NCI-H187 treated with DMSO at 0.1 percent for 48 hours (cell line): ENCODE measurements around the gene ADAMTS3.
A peak's percentile ranks its signal among the peaks of the same experiment; 100 is the strongest.
"Not testable (repeated sequence)": the region's sequence is repeated elsewhere in the genome, so short reads cannot be mapped to it uniquely, and the experiment has no call there.

Experiments
- DNase-seq: peaks from one replicate; lab custom pipeline; 2025; lab: John Stamatoyannopoulos, UW

The ADAMTS3 gene

GRCh38 chr4:72468904-72469502, 100.0 kb downstream of the ADAMTS3 start:
- no peak for DNase-seq

DNA sequence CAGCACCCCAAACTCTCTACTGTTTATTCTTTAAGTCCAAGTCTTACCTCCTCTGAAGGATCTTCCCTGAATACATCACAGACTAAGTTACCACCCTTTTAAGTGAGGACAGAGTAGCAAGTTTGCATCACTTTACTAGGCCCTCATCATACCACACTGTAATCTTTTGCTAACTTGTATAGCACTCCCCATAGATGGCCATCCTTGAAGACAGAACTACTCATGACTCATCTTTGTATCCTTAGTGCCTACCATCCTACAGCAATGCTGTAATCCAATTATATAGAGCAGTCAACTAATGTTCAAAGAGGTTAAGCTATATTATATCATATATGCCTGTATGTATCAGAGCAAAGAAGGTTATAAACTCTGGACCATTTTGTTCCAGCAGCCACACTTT, 101.4 kb downstream of the ADAMTS3 start:
- DNase-seq, result no peak

- no peak for DNase-seq
Measured at GRCh38 chr4:72463724-72464123, 105.3 kb downstream of the ADAMTS3 start.

- no peak for DNase-seq
Measured at GRCh38 chr4:72457158-72457557, 111.9 kb downstream of the ADAMTS3 start.

DNA sequence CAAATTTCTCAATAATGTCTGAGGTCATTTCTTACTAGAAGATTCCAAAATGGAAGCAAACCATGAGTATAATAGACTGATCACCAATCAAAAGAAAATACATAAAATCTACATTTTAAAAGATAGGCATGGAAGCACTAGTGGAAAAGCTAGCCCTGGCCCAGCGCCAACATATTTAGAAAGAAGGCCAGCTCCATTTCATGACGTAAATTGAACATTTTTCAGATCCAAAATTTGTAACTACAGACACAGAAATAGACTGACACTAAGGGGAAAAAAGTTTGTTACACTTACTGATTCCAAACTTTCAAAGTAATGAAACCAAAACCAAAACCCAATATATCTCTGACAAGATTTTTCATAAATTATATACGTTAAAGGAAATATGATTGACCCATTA, 117.7 kb downstream of the ADAMTS3 start:
- DNase-seq, result no peak

DNA sequence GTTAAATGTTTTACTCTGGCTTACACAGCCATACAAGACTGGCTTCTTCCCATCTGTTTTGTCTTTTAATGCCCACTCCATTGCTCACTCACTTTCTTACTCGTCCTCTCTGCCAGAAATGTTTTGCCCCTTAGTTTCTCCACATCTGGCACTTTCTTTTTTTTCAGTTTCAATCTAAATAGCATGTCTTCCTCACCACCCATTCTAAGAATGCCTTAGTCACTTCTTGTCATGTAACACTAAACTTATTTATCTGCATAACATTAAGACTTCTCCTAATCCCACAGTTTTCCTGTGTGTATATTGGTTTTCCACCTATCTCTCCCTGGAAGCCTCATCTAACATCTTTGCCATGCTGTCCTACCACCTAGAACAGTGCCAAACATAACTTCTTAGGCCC, 119.3 kb downstream of the ADAMTS3 start:
- no peak for DNase-seq

- no peak for DNase-seq
Measured at GRCh38 chr4:72448231-72448630, 120.8 kb downstream of the ADAMTS3 start.

DNA sequence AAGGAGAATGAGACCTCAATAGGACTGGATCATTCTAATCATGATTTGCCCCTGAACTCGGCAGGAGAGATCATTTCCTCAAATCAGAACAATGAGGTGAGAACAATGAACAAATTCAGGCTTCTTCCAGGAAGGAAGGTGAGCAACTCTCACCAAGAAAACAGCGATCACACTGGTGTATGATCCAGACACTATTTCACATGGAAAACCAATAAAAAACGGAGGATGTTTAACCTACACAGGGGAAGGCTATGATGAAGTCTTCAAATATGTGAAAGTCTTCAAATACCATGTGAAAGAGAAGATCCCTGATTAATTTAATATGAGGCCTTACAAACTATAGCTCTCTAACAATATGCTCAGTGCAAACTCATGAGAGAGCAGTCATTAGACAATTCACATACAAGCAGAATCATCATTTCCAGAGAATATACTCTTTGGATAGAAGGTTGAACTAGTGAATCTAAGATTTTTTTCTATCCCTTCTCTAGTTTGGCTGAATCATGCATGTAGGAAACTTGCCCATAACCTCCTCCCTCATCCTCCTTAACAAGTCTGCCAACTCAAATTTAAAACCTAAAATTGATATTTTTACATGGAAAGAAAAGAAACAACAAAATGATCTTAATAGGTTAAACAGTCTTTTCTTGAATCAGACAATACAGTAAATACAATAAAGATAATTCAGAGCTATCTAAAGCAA, 122.5 kb downstream of the ADAMTS3 start:
- DNase-seq, result no peak

DNA sequence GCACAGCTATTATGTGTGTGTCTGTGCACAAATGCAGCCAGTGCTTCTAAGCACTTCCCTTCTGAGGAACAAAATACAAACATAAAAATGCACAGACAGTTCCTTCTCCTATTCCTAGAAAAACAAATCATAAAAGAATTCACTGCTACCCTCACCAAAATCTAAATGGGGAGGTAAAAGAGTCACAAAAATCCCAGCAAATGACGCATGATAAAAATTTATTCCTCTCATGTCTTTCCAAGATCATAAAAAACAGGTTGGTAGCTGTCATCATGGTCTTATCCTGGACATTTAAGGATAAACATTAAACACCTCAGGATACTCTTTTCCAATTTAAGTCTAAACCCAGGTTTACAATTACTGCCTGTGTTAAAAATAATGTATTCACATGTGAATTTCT, 124.9 kb downstream of the ADAMTS3 start:
- no peak for DNase-seq

- no peak for DNase-seq
Measured at GRCh38 chr4:72442715-72443114, 126.3 kb downstream of the ADAMTS3 start.

- no peak for DNase-seq
Measured at GRCh38 chr4:72442147-72442546, 126.9 kb downstream of the ADAMTS3 start.

GRCh38 chr4:72440386-72440785, 128.6 kb downstream of the ADAMTS3 start:
- DNase-seq, result no peak

DNA sequence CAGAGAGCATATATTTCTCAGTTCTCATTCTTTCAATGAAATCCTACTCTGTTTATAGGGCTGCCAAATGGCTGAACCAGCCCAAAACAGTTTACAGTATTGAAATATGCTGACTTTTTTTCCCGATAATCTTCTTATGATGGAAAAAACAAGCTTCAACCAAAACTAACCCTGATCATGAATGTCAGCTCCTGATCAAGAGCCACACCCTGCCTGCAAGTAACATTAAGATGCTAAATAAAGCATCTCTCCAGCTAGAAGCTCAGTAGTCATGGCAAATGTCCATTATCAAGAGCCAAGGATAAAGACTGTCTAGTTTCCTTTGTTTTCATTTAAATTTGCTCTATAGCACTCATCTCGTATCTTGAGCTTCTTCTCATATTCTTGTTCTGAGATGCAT, 136.0 kb downstream of the ADAMTS3 start:
- no peak for DNase-seq

- DNase-seq, result no peak
Measured at GRCh38 chr4:72432282-72432681, 136.7 kb downstream of the ADAMTS3 start.

DNA sequence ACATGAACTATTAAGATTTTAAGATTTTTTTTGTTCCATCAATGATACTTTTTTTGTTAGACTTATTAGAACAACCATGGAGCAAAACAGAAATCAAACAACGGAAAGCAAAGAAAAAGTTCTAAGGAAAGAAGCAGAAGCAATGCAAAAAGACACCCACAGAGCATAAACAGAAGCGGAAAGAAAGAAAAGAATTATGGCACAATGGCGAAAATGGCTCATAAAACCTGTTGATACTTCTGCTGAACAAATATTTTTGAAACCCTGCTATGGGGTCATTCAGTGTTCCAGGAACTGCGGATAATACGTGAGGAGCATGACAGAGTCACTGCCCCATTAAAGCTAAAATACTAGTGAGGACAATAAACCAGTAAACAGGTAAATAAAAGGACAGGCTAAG, 138.0 kb downstream of the ADAMTS3 start:
- no peak for DNase-seq

- DNase-seq, result no peak
Measured at GRCh38 chr4:72430050-72430449, 139.0 kb downstream of the ADAMTS3 start.

GRCh38 chr4:72429397-72429889, 139.6 kb downstream of the ADAMTS3 start:
- DNase-seq, result no peak

DNA sequence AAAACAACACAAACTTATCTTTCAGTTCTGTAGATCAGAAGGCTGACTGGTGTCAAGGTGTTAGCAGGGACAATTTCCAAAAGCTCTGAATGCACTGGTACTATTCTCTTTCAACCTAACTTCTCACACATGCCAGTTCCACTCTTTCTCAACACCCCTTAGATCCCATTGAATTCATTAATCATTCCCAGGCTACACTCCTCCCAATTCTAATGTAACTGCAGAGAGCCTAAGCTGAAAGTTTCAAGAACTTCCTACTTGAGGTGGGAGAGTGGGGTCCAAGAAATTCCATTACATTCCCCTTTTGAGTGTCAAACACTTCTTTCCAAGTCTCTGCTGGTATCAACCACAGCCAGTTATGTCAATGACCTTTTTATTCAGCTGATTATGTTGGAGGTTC, 142.0 kb downstream of the ADAMTS3 start:
- no peak for DNase-seq

- DNase-seq, result not testable (repeated sequence)
Measured at GRCh38 chr4:72425908-72426307, 143.1 kb downstream of the ADAMTS3 start.

- no peak for DNase-seq
Measured at GRCh38 chr4:72424006-72424405, 145.0 kb downstream of the ADAMTS3 start.

GRCh38 chr4:72422416-72422815, 146.6 kb downstream of the ADAMTS3 start:
- DNase-seq, result no peak

- DNase-seq, result peak; percentile 16
Measured at GRCh38 chr4:72418458-72418857, 150.6 kb downstream of the ADAMTS3 start.

GRCh38 chr4:72410158-72410557, 158.9 kb downstream of the ADAMTS3 start:
- no peak for DNase-seq

DNA sequence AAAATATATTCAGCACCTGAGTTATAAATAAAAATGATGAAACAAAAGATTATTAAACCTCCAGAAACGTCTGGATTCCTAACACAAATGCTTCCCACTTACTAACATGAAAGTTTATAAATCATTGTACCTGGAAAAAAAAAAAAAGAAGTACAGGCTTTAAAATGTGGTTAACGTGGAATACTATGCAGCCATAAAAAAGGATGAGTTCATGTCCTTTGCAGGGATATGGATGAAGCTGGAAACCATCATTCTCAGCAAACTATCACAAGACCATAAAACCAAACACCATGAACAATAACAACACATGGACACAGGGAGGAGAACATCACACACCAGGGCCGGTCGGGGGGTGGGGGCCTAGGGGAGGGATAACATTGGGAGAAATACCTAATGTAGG, 160.5 kb downstream of the ADAMTS3 start:
- DNase-seq, result no peak
